Measurements from ENCODE around the gene ZDHHC3. TPM values are rescaled to one million over a fixed set of nuclear protein-coding genes. Genes with fewer than 3 reads are reported as not detected.

Gene ZDHHC3
- total RNA-seq, 1 experiment from 2014 or later: 122 TPM

GRCh38 chr3:44958386-44958785 is 17.6 kb downstream of the ZDHHC3 start:
- H2AFZ ChIP-seq (ENCODE audit: low read length): no peak overlapping the region
- no peak overlapping the region for H3K4me2 ChIP-seq (ENCODE audit: low read length)
- ChIA-PET CTCF (no interaction called here), POLR2A (ENCODE audit: unreplicated experiment) (no interaction called here)
- H3K9ac ChIP-seq (ENCODE audit: low read length): no peak overlapping the region
- intact Hi-C loops (cut with micrococcal nuclease): no loop called here
- no peak for TF ChIP-seq EZH2 (IDR thresholded peaks at IDR 0.05; ENCODE audit: low read length, unreplicated experiment)
- TF ChIP-seq EZH2phosphoT487 (IDR thresholded peaks at IDR 0.05; ENCODE audit: borderline replicate concordance, low read length): no peak
- TF ChIP-seq CTCF (conservative IDR thresholded peaks at IDR 0.05; ENCODE audit: low read depth, low read length): no peak
- no peaks in the 10 kb centered on the region for H3K27me3 ChIP-seq (ENCODE audit: low read length)
- H3F3A ChIP-seq (ENCODE audit: low read length, unreplicated experiment): peaks cover 4% of the 10 kb centered on the region
- H3K4me1 ChIP-seq (ENCODE audit: insufficient read depth, low read length): peaks cover 64% of the 10 kb centered on the region
- H3K9me3 ChIP-seq (ENCODE audit: low read length): no peaks in the 10 kb centered on the region
- H4K20me1 ChIP-seq (ENCODE audit: low read length): peaks cover 6% of the 10 kb centered on the region; the same call in 1 of the 2 replicates
- BruUV-seq (replicated peaks): TSS peak; percentile 4
- no peak overlapping the region for H3K27ac ChIP-seq (ENCODE audit: low read length)
- ATAC-seq: no peak
- peak; percentile 49 for DNase-seq
- H3K79me2 ChIP-seq (ENCODE audit: low read length): peaks cover 92% of the 10 kb centered on the region
- no peaks in the 10 kb centered on the region for H3K9me2 ChIP-seq (replicated peaks; ENCODE audit: low read length)
- H3K36me3 ChIP-seq (ENCODE audit: low read depth, low read length): peaks cover 19% of the 10 kb centered on the region; the same call in 1 of the 2 replicates
- no peak overlapping the region for H3K4me3 ChIP-seq (ENCODE audit: low read length)

GRCh38 chr3:44957986-44958385 is 18.0 kb downstream of the ZDHHC3 start:
- CTCF ChIA-PET: no interaction called here
- intact Hi-C loops (cut with micrococcal nuclease): no loop called here
- Histone ChIP-seq H3K79me2 (ENCODE audit: low read length) (peaks cover 91% of the 10 kb centered on the region), H3K27ac (ENCODE audit: low read length) (no peak overlapping the region), H3K4me2 (ENCODE audit: low read length) (no peak overlapping the region), H3K36me3 (ENCODE audit: low read depth, low read length) (peaks cover 19% of the 10 kb centered on the region; the same call in 1 of the 2 replicates), H3K9me2 (replicated peaks; ENCODE audit: low read length) (no peaks in the 10 kb centered on the region), H3K4me1 (ENCODE audit: insufficient read depth, low read length) (peaks cover 60% of the 10 kb centered on the region), H2AFZ (ENCODE audit: low read length) (no peak overlapping the region), H3K9me3 (ENCODE audit: low read length) (no peaks in the 10 kb centered on the region), H3K27me3 (ENCODE audit: low read length) (no peaks in the 10 kb centered on the region), H3F3A (ENCODE audit: low read length, unreplicated experiment) (peaks cover 4% of the 10 kb centered on the region), H3K9ac (ENCODE audit: low read length) (no peak overlapping the region), H4K20me1 (ENCODE audit: low read length) (peaks cover 6% of the 10 kb centered on the region; the same call in 1 of the 2 replicates), H3K4me3 (ENCODE audit: low read length) (no peak overlapping the region)
- TF ChIP-seq CTCF (conservative IDR thresholded peaks at IDR 0.05; ENCODE audit: low read depth, low read length): no peak
- no peak for TF ChIP-seq EZH2phosphoT487 (IDR thresholded peaks at IDR 0.05; ENCODE audit: borderline replicate concordance, low read length)
- no peak for TF ChIP-seq EZH2 (IDR thresholded peaks at IDR 0.05; ENCODE audit: low read length, unreplicated experiment)
- POLR2A ChIA-PET (ENCODE audit: unreplicated experiment): no interaction called here
- DNase-seq (no peak), ATAC-seq (no peak)
- BruUV-seq (replicated peaks): no TSS peak

- Histone ChIP-seq H3K36me3 (ENCODE audit: low read depth, low read length) (peaks cover 23% of the 10 kb centered on the region; the same call in 1 of the 2 replicates), H3K27me3 (ENCODE audit: low read length) (no peaks in the 10 kb centered on the region), H3K4me2 (ENCODE audit: low read length) (peak overlapping the region; percentile 51), H4K20me1 (ENCODE audit: low read length) (peaks cover 11% of the 10 kb centered on the region; the same call in 1 of the 2 replicates), H3K79me2 (ENCODE audit: low read length) (peaks cover 86% of the 10 kb centered on the region), H3K27ac (ENCODE audit: low read length) (peak overlapping the region; percentile 41), H3F3A (ENCODE audit: low read length, unreplicated experiment) (peaks cover 4% of the 10 kb centered on the region), H2AFZ (ENCODE audit: low read length) (no peak overlapping the region), H3K9me2 (replicated peaks; ENCODE audit: low read length) (no peaks in the 10 kb centered on the region), H3K4me3 (ENCODE audit: low read length) (no peak overlapping the region), H3K9ac (ENCODE audit: low read length) (no peak overlapping the region), H3K9me3 (ENCODE audit: low read length) (no peaks in the 10 kb centered on the region), H3K4me1 (ENCODE audit: insufficient read depth, low read length) (peaks cover 45% of the 10 kb centered on the region)
- CTCF ChIA-PET: interaction anchor here (0.9 kb wide), 1 partner anchor 41 kb away, joined by 5 read pairs; no protein-coding TSS in a partner anchor
- POLR2A ChIA-PET (ENCODE audit: unreplicated experiment): no interaction called here
- TF ChIP-seq EZH2phosphoT487 (IDR thresholded peaks at IDR 0.05; ENCODE audit: borderline replicate concordance, low read length): no peak
- TF ChIP-seq CTCF (conservative IDR thresholded peaks at IDR 0.05; ENCODE audit: low read depth, low read length): no peak
- TF ChIP-seq EZH2 (IDR thresholded peaks at IDR 0.05; ENCODE audit: low read length, unreplicated experiment): no peak
- DNase-seq: no peak
- BruUV-seq (replicated peaks): no TSS peak
- no peak for ATAC-seq
- intact Hi-C loops (cut with micrococcal nuclease): loop anchor here (1.0 to 2.0 kb wide), 3 partner anchors 10 to 41 kb away; no protein-coding TSS in a partner anchor
Measured at GRCh38 chr3:44955917-44956316, 20.1 kb downstream of the ZDHHC3 start.

All from PC-3 (cell line).